Caco-2 (cell line): ENCODE data around the gene RPL22. TPM values are rescaled to one million over a fixed set of nuclear protein-coding genes. Genes with fewer than 3 reads are reported as not detected.

Experiments used
- BruUV-seq: library from RNA; stranded (reverse); fragments of 400-500 nt; replicated peaks from 2 replicates; lab custom pipeline; 2021; lab: Mats Ljungman, UMichigan
- CTCF ChIA-PET: fragments of 300-600 bp; sonication (Branson Sonifier 250); formaldehyde crosslinking; loops from one replicate; lab custom pipeline; 2022; ENCODE audit warnings: antibody characterized with exemption; lab: Charles Lee
- POLR2A ChIA-PET: fragments of 300-600 bp; sonication (Branson Sonifier 250); formaldehyde crosslinking; loops from one replicate; lab custom pipeline; 2022; ENCODE audit warnings: antibody characterized with exemption; lab: Charles Lee
- DNase-seq, 2 experiments: peaks; one replicate each; pipeline versions ENCODE4 v3.0.0 to v3.0.0-alpha.2; 2020 to 2022
- H3K27me3 ChIP-seq: replicated peaks from 2 replicates; pipeline ENCODE4 v1.6.0; 2011; ENCODE audit warnings: low read length; ENCODE audit not compliant: control insufficient read depth, insufficient read depth
- H3K36me3 ChIP-seq: 2 replicates; pipeline ENCODE4 v1.5.1; 2011; ENCODE audit warnings: low read length; ENCODE audit not compliant: control insufficient read depth, insufficient read depth
- H3K4me1 ChIP-seq: fragments of 250-450 bp; sonication (Bioruptor Pico); 2 replicates; pipeline ENCODE4 v1.5.1; 2020; ENCODE audit warnings: mild to moderate bottlenecking
- H3K4me3 ChIP-seq: 2 replicates; pipeline ENCODE4 v1.5.1; 2011; ENCODE audit warnings: low read depth, mild to moderate bottlenecking, control low read depth, low read length
- H3K9me3 ChIP-seq: fragments of 250-450 bp; sonication (Bioruptor Pico); 2 replicates; pipeline ENCODE4 v1.5.1; 2020; ENCODE audit warnings: mild to moderate bottlenecking, moderate library complexity
- H3K27ac Mint-ChIP-seq: one replicate; pipeline ENCODE4 v1.8.0; 2022; ENCODE audit warnings: mixed read lengths; ENCODE audit not compliant: unreplicated experiment
- H3K27me3 Mint-ChIP-seq: one replicate; pipeline ENCODE4 v1.8.0; 2022; ENCODE audit warnings: mixed read lengths; ENCODE audit not compliant: insufficient read depth, unreplicated experiment
- H3K36me3 Mint-ChIP-seq: one replicate; pipeline ENCODE4 v1.8.0; 2022; ENCODE audit warnings: mild to moderate bottlenecking, mixed read lengths; ENCODE audit not compliant: insufficient read depth, unreplicated experiment
- H3K4me1 Mint-ChIP-seq: one replicate; pipeline ENCODE4 v1.8.0; 2022; ENCODE audit warnings: low read depth, mixed read lengths; ENCODE audit not compliant: unreplicated experiment
- H3K4me3 Mint-ChIP-seq: one replicate; pipeline ENCODE4 v1.8.0; 2022; ENCODE audit warnings: mild to moderate bottlenecking, moderate library complexity, mixed read lengths; ENCODE audit not compliant: unreplicated experiment
- H3K9me3 Mint-ChIP-seq: one replicate; pipeline ENCODE4 v1.8.0; 2022; ENCODE audit warnings: mixed read lengths; ENCODE audit not compliant: unreplicated experiment
- CTCF ChIP-seq, 2 experiments: fragments of 200-600 bp in 1 of 2; IDR thresholded peaks; 1 replicate in 1 of 2; 2 replicates in 1 of 2; pipeline versions ENCODE4 v1.5.1 to v1.8.0; 2011 to 2022; ENCODE audit warnings: antibody characterized with exemption in 1 of 2, control low read depth in 1 of 2, inconsistent platforms in 1 of 2, low read depth in 1 of 2, low read length in 1 of 2, mild to moderate bottlenecking in 1 of 2, moderate library complexity in 1 of 2; ENCODE audit not compliant: insufficient read depth in 1 of 2, severe bottlenecking in 1 of 2, unreplicated experiment in 1 of 2
- intact Hi-C: fragments of 100-400 bp; cut with micrococcal nuclease; formaldehyde crosslinking; loops from one replicate; pipeline ENCODE4 v1.10.0; 2022; ENCODE audit not compliant: unreplicated experiment
- total RNA-seq: library from RNA; stranded (reverse); gene quantifications from 2 replicates; pipeline ENCODE4 v1.2.3, GENCODE V29; 2022

RPL22 gene
- total RNA-seq, 1 experiment from 2014 or later, result 406 TPM

GRCh38 chr1:6137758-6138157 is 61.6 kb downstream of the RPL22 start:
- no peak for DNase-seq
- Mint-ChIP-seq H3K27me3 (no peaks in the 10 kb centered on the region), H3K4me3 (no peak overlapping the region), H3K9me3 (peaks cover 5% of the 10 kb centered on the region), H3K4me1 (no peaks in the 10 kb centered on the region), H3K27ac (no peak overlapping the region), H3K36me3 (no peaks in the 10 kb centered on the region)
- Histone ChIP-seq H3K9me3 (no peaks in the 10 kb centered on the region), H3K27me3 (no peaks in the 10 kb centered on the region), H3K4me1 (no peaks in the 10 kb centered on the region), H3K4me3 (no peak overlapping the region), H3K36me3 (no peaks in the 10 kb centered on the region)
- ChIA-PET POLR2A (no interaction called here), CTCF (interaction anchor here (0.5 kb wide), 1 partner anchor 108 kb away, joined by 4 read pairs; no protein-coding TSS in a partner anchor)
- intact Hi-C loops, result no loop called here
- no TSS peak for BruUV-seq
- peak in 1 of 2 experiments; percentile 30 for TF ChIP-seq CTCF (IDR thresholded peaks at IDR 0.05; ENCODE audit: insufficient read depth in 1 of 2, low read depth in 1 of 2, low read length in 1 of 2, severe bottlenecking in 1 of 2, unreplicated experiment in 1 of 2)

- Mint-ChIP-seq H3K9me3 (peaks cover 16% of the 10 kb centered on the region), H3K27ac (no peak overlapping the region), H3K4me1 (no peaks in the 10 kb centered on the region), H3K4me3 (no peak overlapping the region), H3K27me3 (no peaks in the 10 kb centered on the region), H3K36me3 (no peaks in the 10 kb centered on the region)
- DNase-seq, result no peak
- no peaks in the 10 kb centered on the region for H3K36me3 ChIP-seq
- no peaks in the 10 kb centered on the region for H3K27me3 ChIP-seq
- H3K4me3 ChIP-seq, result no peak overlapping the region
- TF ChIP-seq CTCF (IDR thresholded peaks at IDR 0.05; ENCODE audit: insufficient read depth in 1 of 2, low read depth in 1 of 2, low read length in 1 of 2, severe bottlenecking in 1 of 2, unreplicated experiment in 1 of 2), result no peak
- no peaks in the 10 kb centered on the region for H3K9me3 ChIP-seq
- intact Hi-C loops, result no loop called here
- H3K4me1 ChIP-seq, result no peaks in the 10 kb centered on the region
- ChIA-PET POLR2A (no interaction called here), CTCF (interaction anchor here (0.6 kb wide), 1 partner anchor 28 kb away, joined by 3 read pairs; no protein-coding TSS in a partner anchor)
- no TSS peak for BruUV-seq
Observed at GRCh38 chr1:6136516-6137220, 62.7 kb downstream of the RPL22 start.

Other genes starting within 250 kb of the RPL22 start
- gene NPHP4, start 207.2 kb downstream of the RPL22 start, total RNA-seq, result 12.3 TPM in 2 replicates
- 9.6 and 11.0 TPM in 2 replicates for gene KCNAB2, start 153.7 kb downstream of the RPL22 start, total RNA-seq
- gene CHD5, start 19.3 kb downstream of the RPL22 start, total RNA-seq, result 0.39 and 0.44 TPM in 2 replicates
- gene RNF207, start 6.5 kb upstream of the RPL22 start, total RNA-seq, result 26.1 and 27.4 TPM in 2 replicates
- 73.6 and 77.6 TPM in 2 replicates for gene ICMT, start 36.4 kb upstream of the RPL22 start, total RNA-seq
- not detected in 2 replicates for gene HES3, start 44.6 kb upstream of the RPL22 start, total RNA-seq
- gene GPR153, start 61.5 kb upstream of the RPL22 start, total RNA-seq, result 2.7 and 3.2 TPM in 2 replicates
- 179 and 221 TPM in 2 replicates for gene ACOT7, start 194.2 kb upstream of the RPL22 start, total RNA-seq
- gene HES2, start 220.3 kb upstream of the RPL22 start, total RNA-seq, result 0.37 and 0.91 TPM in 2 replicates
- gene ESPN, start 225.2 kb upstream of the RPL22 start, total RNA-seq, result 14.9 and 16.3 TPM in 2 replicates